ENCODE data around the gene POTEC. TPM values are rescaled to one million over a fixed set of nuclear protein-coding genes. Genes with fewer than 3 reads are reported as not detected.
"Not testable (repeated sequence)": the region's sequence is repeated elsewhere in the genome, so short reads cannot be mapped to it uniquely, and the experiment has no call there.

The POTEC gene
- not detected for total RNA-seq
- total RNA-seq (2013) = not detected

GRCh38 chr18:14543446-14543964 lies at the start of gene POTEC:
TSS of gene POTEC (minus strand) at chr18:14543600. CDS start at chr18:14543146, 454 bp downstream.
- H3K27ac ChIP-seq (ENCODE audit: low read length); H3K4me3 Mint-ChIP-seq; H3K4me1 Mint-ChIP-seq; intact Hi-C loops (cut with micrococcal nuclease); H3K27ac Mint-ChIP-seq; H3K4me1 ChIP-seq (ENCODE audit: control insufficient read depth, insufficient read depth, low read length); H3K36me3 ChIP-seq (ENCODE audit: control insufficient read depth, insufficient read depth, low read length); DNase-seq; H3K36me3 Mint-ChIP-seq; H3K27me3 Mint-ChIP-seq (ENCODE audit: low read depth in 2 of 2); H3K9me3 ChIP-seq (ENCODE audit: control insufficient read depth, insufficient read depth, low read length); H3K9me3 Mint-ChIP-seq; ATAC-seq; H3K4me3 ChIP-seq (ENCODE audit: low read length); H3K27me3 ChIP-seq (ENCODE audit: control insufficient read depth, insufficient read depth, low read length): not testable (repeated sequence)
- WGBS (ENCODE audit: insufficient coverage) = 91% methylated on average over 42 of the region's 46 CpGs

- intact Hi-C loops (cut with micrococcal nuclease) = no loop called here
- no peaks in the 10 kb centered on the region for H3K36me3 Mint-ChIP-seq
- H3K4me3 ChIP-seq (ENCODE audit: low read length) = no peak overlapping the region
- no peak overlapping the region for H3K4me3 Mint-ChIP-seq
- H3K27me3 Mint-ChIP-seq (ENCODE audit: low read depth in 2 of 2) = peaks cover 0 to 4% of the 10 kb centered on the region in 2 donors
- DNase-seq (no peak), ATAC-seq (no peak)
- H3K27ac ChIP-seq (ENCODE audit: low read length) = no peak overlapping the region
- no peaks in the 10 kb centered on the region for H3K4me1 Mint-ChIP-seq
- no peaks in the 10 kb centered on the region for H3K27me3 ChIP-seq (ENCODE audit: control insufficient read depth, insufficient read depth, low read length)
- no peaks in the 10 kb centered on the region for H3K9me3 Mint-ChIP-seq
- WGBS (ENCODE audit: insufficient coverage) = 69% methylated on average over 3 of the region's 3 CpGs
- H3K27ac Mint-ChIP-seq = no peak overlapping the region
- no peak for TF ChIP-seq CTCF (IDR thresholded peaks at IDR 0.05)
- no peaks in the 10 kb centered on the region for H3K36me3 ChIP-seq (ENCODE audit: control insufficient read depth, insufficient read depth, low read length)
- no peaks in the 10 kb centered on the region for H3K9me3 ChIP-seq (ENCODE audit: control insufficient read depth, insufficient read depth, low read length)
- no peaks in the 10 kb centered on the region for H3K4me1 ChIP-seq (ENCODE audit: control insufficient read depth, insufficient read depth, low read length)
These were observed 34.6 kb upstream of the POTEC start for GRCh38 chr18:14577971-14578370.

GRCh38 chr18:14559502-14559901 lies 16.1 kb upstream of the POTEC start:
- H3K4me3 ChIP-seq (ENCODE audit: low read length); H3K36me3 ChIP-seq (ENCODE audit: control insufficient read depth, insufficient read depth, low read length); H3K27ac ChIP-seq (ENCODE audit: low read length); H3K27me3 ChIP-seq (ENCODE audit: control insufficient read depth, insufficient read depth, low read length); ATAC-seq; H3K4me3 Mint-ChIP-seq; intact Hi-C loops (cut with micrococcal nuclease); DNase-seq; H3K9me3 Mint-ChIP-seq; H3K9me3 ChIP-seq (ENCODE audit: control insufficient read depth, insufficient read depth, low read length); H3K4me1 ChIP-seq (ENCODE audit: control insufficient read depth, insufficient read depth, low read length); H3K27me3 Mint-ChIP-seq (ENCODE audit: low read depth in 2 of 2); H3K36me3 Mint-ChIP-seq; H3K4me1 Mint-ChIP-seq; H3K27ac Mint-ChIP-seq: not testable (repeated sequence)
- WGBS (ENCODE audit: insufficient coverage) = no CpG with 5 or more reads among the region's 2 CpGs

GRCh38 chr18:14531659-14532058 lies 11.7 kb downstream of the POTEC start:
- H3K4me1 Mint-ChIP-seq; H3K4me3 Mint-ChIP-seq; H3K4me1 ChIP-seq (ENCODE audit: control insufficient read depth, insufficient read depth, low read length); intact Hi-C loops (cut with micrococcal nuclease); H3K9me3 Mint-ChIP-seq; H3K36me3 ChIP-seq (ENCODE audit: control insufficient read depth, insufficient read depth, low read length); H3K27me3 ChIP-seq (ENCODE audit: control insufficient read depth, insufficient read depth, low read length); H3K27ac ChIP-seq (ENCODE audit: low read length); H3K9me3 ChIP-seq (ENCODE audit: control insufficient read depth, insufficient read depth, low read length); DNase-seq; H3K36me3 Mint-ChIP-seq; H3K27me3 Mint-ChIP-seq (ENCODE audit: low read depth in 2 of 2); H3K27ac Mint-ChIP-seq; ATAC-seq; H3K4me3 ChIP-seq (ENCODE audit: low read length): not testable (repeated sequence)
- WGBS (ENCODE audit: insufficient coverage) = no CpG with 5 or more reads among the region's 1 CpG

- H3K4me1 ChIP-seq (ENCODE audit: control insufficient read depth, insufficient read depth, low read length); H3K27ac Mint-ChIP-seq; H3K9me3 ChIP-seq (ENCODE audit: control insufficient read depth, insufficient read depth, low read length); ATAC-seq; DNase-seq; H3K9me3 Mint-ChIP-seq; intact Hi-C loops (cut with micrococcal nuclease); H3K36me3 ChIP-seq (ENCODE audit: control insufficient read depth, insufficient read depth, low read length); H3K4me1 Mint-ChIP-seq; H3K27me3 ChIP-seq (ENCODE audit: control insufficient read depth, insufficient read depth, low read length); H3K4me3 Mint-ChIP-seq; H3K27me3 Mint-ChIP-seq (ENCODE audit: low read depth in 2 of 2); H3K27ac ChIP-seq (ENCODE audit: low read length); H3K36me3 Mint-ChIP-seq; H3K4me3 ChIP-seq (ENCODE audit: low read length): not testable (repeated sequence)
- no CpG with 5 or more reads among the region's 3 CpGs for WGBS (ENCODE audit: insufficient coverage)
These were observed 32.7 kb downstream of the POTEC start for GRCh38 chr18:14510707-14511106.

- intact Hi-C loops (cut with micrococcal nuclease); H3K9me3 Mint-ChIP-seq; H3K36me3 ChIP-seq (ENCODE audit: control insufficient read depth, insufficient read depth, low read length); H3K4me1 ChIP-seq (ENCODE audit: control insufficient read depth, insufficient read depth, low read length); H3K27me3 ChIP-seq (ENCODE audit: control insufficient read depth, insufficient read depth, low read length); H3K27ac Mint-ChIP-seq; ATAC-seq; H3K4me1 Mint-ChIP-seq; H3K27ac ChIP-seq (ENCODE audit: low read length); H3K4me3 Mint-ChIP-seq; H3K4me3 ChIP-seq (ENCODE audit: low read length); DNase-seq; H3K9me3 ChIP-seq (ENCODE audit: control insufficient read depth, insufficient read depth, low read length); H3K36me3 Mint-ChIP-seq; H3K27me3 Mint-ChIP-seq (ENCODE audit: low read depth in 2 of 2): not testable (repeated sequence)
- 98% methylated on average over 5 of the region's 8 CpGs for WGBS (ENCODE audit: insufficient coverage)
These were observed 39.7 kb downstream of the POTEC start for GRCh38 chr18:14503691-14504090.

- H3K27ac ChIP-seq (ENCODE audit: low read length); H3K9me3 ChIP-seq (ENCODE audit: control insufficient read depth, insufficient read depth, low read length); H3K36me3 Mint-ChIP-seq; H3K27me3 Mint-ChIP-seq (ENCODE audit: low read depth in 2 of 2); H3K4me1 Mint-ChIP-seq; H3K4me3 ChIP-seq (ENCODE audit: low read length); H3K9me3 Mint-ChIP-seq; H3K27ac Mint-ChIP-seq; H3K4me3 Mint-ChIP-seq; H3K27me3 ChIP-seq (ENCODE audit: control insufficient read depth, insufficient read depth, low read length); H3K4me1 ChIP-seq (ENCODE audit: control insufficient read depth, insufficient read depth, low read length); ATAC-seq; DNase-seq; H3K36me3 ChIP-seq (ENCODE audit: control insufficient read depth, insufficient read depth, low read length); intact Hi-C loops (cut with micrococcal nuclease): not testable (repeated sequence)
- WGBS (ENCODE audit: insufficient coverage) = 83% methylated on average over 4 of the region's 4 CpGs
These were observed 41.5 kb downstream of the POTEC start for GRCh38 chr18:14501894-14502293.

All from natural killer cell (primary cell).